DMS153 treated with DMSO at 0.1 percent for 48 hours (cell line): ENCODE data around the gene MALRD1.

Experiments used
- DNase-seq: peaks from one replicate; lab custom pipeline; 2025; ENCODE audit not compliant: unreplicated experiment; lab: John Stamatoyannopoulos, UW

MALRD1 gene

GRCh38 chr10:19221216-19221615, 172.6 kb downstream of the MALRD1 start:
- DNase-seq: no peak

- DNase-seq: no peak
These were observed 177.4 kb downstream of the MALRD1 start for GRCh38 chr10:19226025-19226424.

- no peak for DNase-seq
These were observed 182.4 kb downstream of the MALRD1 start for GRCh38 chr10:19231034-19231433.

DNA sequence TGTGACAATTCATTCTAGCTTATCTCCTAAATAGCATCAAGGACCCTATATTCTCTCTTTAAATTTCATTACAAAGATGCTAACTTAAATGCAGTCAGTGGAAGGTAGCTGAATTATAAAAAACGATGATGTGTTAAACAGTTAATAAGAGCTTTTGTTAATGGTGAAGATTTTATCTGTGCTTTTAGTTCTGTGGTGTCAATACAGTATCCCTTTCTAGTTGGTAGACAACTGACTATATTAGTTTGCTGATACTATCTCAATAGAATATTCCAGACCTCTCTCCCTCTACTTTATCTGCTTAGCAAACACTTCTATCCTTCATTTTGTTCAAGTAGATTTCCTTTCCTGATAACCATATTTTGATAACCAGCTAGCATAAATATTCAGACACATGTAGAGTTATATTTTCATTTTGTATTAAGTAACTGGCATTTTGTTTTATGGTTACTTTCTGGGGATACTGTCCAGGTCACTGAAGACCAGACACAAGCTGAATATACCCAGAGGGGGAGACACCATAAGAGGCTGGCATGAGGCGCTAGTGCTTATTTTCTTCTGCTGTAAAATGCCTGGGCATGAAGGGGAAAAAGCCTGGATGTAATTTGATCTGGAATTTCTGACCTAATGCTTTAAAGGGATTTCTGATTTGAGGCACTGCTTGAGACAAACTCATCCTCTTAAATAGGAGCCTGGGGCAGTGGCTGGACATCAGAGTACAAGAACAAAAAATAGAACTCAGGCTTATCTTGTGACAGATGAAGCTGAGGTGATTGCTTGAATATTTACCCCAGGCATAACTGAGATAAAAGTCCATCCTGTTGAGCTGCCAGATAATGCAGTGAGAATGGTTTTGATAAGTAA, 197.5 kb downstream of the MALRD1 start:
- no peak for DNase-seq

GRCh38 chr10:19247843-19248242, 199.2 kb downstream of the MALRD1 start:
- DNase-seq: no peak

DNA sequence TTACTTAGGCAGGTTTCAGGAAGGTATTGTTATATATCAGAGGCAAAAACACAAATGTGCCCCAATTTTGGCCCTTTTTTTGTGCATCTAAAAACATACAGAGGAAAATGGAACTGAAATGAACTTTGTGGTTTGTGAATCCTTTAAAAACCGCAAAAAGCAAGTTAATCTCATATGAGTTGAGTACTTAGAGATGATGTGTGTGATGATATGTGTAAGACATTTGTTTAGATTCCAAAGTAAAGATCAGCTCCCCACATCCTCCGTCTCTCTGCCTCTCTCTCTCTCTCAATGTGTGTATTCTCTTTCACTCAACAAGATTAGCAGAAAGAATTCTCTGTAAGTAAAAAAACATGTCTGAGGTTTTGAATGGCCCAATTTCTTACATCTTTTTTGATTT, 201.9 kb downstream of the MALRD1 start:
- DNase-seq: no peak

DNA sequence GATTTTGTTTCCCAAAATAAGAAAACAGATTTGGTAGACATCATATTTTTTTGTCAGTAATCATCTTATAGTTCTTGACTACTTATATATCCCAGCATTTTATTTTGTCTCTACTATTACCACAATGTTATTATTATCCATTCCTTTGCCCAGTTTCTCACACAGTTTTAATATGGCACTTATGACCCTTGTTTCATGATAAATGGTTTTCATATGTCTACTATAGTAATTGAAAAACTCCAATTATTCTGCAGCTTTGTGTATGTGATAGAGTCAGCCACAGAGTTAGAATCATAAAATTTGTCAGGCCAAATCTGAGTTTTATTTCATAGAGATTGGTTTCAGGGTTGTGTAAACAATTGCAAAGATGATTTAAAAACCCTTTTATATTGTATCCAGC, 203.9 kb downstream of the MALRD1 start:
- DNase-seq: no peak

DNA sequence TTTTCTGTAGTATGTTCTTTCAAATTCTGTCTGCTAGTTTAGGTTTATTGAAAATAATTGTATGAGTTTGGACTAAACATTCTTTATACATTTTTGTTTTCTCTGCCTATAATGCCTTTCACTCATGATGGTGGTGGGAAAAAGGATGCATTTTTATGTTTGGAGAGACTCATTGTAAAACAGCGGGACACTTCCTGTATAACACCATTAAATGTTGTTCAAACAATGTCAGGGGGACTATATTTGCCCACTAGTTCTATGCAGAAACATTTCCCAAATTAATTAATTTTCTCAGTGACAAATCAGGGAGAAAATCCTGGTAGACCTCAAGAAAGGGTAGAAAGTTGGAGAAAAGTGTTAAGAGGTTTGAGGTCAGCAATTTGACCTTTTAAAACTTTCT, 207.7 kb downstream of the MALRD1 start:
- DNase-seq: no peak

GRCh38 chr10:19263262-19263661, 214.7 kb downstream of the MALRD1 start:
- DNase-seq: no peak

DNA sequence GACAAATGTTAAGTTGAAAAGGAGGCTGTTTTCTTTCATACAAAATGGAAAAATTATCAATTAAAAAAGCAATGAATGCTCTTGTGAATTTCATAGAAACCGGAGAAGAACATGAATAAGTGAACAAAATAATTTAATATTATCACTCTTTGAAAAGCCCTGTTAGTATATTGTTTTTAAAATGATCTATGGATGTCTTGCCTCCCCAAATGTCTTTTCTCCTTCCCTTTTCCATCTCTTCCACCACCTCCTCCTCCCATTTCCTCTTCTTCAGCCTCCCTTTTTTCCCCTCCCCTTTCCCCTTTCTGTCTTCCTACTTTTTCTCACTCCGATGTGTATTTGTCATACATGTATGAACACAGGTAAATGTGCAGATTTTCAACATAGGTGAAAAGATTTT, 234.7 kb downstream of the MALRD1 start:
- no peak for DNase-seq

DNA sequence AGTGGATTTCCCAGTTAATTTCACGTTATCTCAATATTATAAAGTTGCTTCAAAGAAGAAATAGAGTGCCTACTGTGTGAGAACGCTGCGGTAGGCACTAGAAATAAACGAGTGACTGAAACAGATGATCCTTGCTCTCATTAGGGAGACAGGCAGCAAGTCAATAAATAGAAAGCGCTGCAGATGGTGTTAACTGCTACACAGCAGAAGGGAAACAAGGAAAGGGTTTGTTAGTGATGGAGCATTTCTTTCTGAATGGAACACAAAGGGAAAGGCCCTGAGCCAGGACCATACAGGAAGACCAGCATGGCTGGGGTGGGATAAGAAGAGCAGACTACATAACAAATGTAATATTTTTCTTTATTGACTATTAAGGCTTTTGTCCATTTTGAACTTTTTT, 235.2 kb downstream of the MALRD1 start:
- no peak for DNase-seq

DNA sequence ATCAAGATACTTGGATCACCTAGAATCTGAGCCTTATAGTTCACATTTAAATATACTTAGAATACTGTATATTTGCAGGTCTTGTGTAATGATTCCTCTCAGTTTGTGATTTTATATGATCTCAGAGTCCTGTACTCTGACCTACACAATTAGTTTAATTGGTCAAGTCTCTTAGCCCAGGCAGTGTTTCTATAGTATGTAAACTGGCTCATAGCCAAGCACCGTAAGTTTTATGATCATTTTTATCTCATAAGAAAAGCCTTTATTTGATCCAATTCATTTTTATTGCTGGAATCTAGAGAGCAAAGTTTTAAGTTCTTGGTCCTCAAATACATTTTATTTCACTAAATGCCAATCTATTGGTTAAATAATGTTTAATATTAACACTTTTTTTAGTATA, 242.2 kb downstream of the MALRD1 start:
- no peak for DNase-seq

DNA sequence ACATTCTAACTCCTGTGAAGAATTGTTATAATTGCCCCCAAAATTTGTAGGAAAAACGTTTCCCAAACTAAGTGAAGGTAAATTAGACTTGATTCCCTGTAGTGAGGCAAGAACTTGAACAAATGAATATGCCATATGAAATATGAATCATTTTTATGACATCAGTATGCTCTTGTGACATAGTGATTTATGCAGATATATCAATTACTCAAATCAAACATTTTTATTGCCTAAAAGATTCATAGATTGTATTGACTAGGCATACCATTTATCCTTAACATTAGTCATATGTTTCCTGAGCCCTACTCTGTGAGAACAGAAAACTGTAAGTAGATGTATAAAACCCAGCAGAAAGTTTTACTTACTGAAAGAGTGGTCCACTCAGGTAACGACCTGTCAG, 245.6 kb downstream of the MALRD1 start:
- DNase-seq: no peak

- no peak for DNase-seq
These were observed 251.0 kb downstream of the MALRD1 start for GRCh38 chr10:19299645-19300044.

GRCh38 chr10:19302117-19302516, 253.5 kb downstream of the MALRD1 start:
- DNase-seq: no peak

GRCh38 chr10:19310066-19310465, 261.5 kb downstream of the MALRD1 start:
- DNase-seq: no peak

DNA sequence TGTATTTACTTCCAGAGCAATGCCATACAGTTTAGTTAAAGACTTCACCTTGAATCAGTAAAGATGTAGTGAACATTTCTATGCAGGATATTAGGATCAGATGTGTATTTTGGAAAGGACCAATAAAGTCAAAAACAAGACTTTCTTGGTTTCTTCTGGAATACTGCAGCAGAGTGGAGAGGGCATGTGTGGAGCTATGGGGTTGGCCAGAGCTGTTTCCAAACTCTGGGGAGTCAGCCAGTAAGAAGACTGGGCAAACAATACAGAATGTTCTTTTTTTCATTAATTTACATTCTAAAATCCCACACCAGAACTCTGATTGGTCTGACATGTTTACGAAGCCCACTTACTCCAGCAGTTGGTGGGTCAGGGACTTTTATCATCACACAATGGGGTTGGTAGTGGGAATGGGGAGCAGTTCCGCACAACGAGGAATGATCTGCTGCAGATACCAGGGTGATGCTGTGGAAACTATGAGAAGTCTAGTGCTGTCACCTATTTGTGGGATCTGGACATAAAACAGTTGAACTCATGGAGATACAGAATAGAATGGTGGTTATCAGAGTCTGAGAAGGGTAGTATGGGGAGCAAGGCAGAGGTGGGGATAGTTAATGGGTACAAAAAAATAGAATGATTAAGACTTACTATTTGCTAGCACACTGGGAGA, 267.7 kb downstream of the MALRD1 start:
- DNase-seq: no peak

- no peak for DNase-seq
These were observed 269.4 kb downstream of the MALRD1 start for GRCh38 chr10:19317952-19318351.

GRCh38 chr10:19325581-19325980, 277.0 kb downstream of the MALRD1 start:
- no peak for DNase-seq

- no peak for DNase-seq
These were observed 280.0 kb downstream of the MALRD1 start for GRCh38 chr10:19328582-19328981.

DNA sequence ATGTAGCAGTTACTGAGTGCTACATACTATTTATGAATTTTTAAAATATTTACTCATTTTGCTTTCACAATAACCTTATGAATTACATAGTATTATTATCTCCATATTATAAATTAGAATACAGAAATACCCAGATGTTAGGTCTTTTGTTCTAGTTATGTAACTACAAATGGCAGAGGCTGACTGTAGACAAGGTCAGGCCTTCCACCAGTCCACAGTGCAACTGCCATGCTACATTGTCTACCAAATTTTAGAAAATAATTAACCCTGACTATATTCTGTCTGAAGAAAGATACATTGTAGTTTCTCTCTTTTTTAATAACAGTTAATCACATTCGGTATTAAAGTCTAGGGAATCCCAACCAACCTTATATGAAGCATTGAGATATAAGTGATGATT, 280.9 kb downstream of the MALRD1 start:
- DNase-seq: no peak

DNA sequence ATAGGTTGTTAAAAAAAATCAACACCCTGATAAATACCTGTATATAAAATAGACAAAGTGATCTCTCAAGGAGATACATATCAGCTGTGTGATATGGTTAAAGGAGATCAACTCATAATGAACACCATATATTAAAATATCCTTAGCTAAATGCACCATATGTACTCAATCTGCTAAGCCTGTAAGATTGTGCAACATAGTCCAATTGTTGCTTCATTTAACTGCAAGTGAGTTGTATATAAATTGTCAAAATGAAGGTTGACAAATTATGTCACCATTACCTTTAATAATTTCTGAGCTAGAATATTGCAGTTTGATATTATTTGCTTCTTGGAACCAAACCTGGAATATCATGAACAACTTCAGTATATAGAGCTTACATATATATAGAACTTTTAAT, 283.7 kb downstream of the MALRD1 start:
- DNase-seq: no peak

DNA sequence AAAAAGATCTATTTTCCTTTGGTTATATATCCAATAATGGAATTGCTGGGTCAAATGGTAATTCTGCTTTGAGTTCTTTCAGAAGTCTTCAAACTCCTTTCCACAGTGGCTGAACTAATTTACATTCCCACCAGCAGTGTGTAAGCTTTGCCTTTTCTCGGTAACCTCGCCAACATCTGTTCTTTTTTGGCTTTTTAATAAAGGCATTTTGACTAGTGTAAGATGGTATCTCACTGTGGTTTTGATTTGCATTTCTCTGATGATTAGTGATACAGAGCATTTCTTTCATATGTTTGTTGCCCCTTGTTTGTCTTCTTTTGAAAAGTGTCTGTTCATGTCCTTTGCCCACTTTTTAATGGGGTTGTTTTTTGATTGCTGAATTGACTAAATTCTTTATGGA, 285.0 kb downstream of the MALRD1 start:
- no peak for DNase-seq
